ENCODE results near the gene SAXO1.

The SAXO1 gene

DNA sequence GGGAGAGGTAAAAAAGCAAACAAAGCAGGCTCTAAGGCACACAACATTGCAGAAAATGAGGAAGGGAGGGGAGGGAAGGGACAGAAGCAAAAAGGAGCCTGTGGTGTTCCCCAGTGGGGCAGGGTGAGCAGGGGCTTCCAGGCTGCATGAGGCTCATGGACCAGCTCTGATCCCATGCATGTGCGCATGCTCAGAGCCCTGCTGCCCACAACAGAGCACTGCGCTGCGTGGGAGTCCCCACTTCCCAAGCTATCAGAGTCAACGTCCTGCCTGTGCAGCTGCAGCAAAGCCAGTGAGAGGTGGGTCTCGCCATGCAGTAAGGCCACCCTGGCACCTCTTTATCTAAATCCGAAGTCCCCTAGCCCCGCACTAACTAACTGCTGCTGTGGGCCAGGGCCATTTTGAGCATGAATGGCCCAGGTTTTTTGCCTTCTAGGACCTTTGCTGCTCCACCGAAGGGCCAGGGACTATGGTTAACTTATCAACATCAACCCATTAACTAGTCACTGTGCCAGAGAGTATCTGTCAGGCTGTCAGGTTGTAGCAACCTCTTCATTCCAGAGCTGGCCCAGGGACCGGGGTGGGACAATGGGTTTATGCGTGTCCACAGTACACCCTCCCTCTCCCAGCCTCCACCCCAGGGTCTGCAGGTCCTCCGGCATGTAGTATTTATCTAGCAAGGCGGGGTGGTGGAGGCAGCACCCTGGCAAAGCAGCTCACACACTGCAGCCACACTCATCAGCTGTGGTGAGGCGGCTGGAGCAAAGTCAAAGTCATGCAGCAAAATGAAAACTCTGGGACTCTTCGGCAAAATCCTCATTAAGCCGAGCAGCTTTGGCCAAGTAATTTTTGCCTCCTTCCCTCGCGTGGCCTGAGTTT lies 123.6 kb downstream of the SAXO1 start:
- no peak for DNase-seq

DNA sequence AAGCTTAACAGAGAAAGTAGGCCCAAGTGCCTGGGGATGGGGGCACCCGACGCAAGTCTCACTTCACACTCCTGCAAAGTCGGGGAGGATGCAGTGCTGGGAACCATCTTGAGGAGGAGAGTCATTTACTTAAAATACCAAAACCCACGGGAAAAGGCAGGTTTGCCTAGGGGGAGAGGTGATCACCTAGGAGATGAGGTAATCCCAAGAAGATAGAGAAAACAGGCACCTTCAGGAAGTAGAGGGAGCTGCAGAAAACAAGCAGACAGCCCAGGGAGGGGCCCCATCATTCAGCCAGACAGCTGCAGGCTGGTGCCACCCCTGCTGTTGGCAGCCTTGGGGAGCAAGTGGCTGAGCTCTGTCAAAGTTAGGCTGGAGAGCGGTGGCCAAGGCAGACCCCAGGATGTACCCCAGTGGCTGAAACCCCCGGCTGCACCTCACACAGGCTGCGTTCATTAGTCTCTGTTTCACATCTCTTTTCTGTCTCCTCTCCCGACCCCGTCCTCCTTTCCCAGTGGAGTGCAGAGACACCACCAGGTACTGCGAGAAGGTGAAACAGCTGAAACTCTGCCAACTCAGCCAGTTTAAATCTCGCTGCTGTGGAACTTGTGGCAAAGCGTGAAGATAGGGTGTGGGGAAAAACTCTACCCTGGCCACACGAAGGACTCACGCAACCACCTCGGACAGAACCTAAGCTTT lies 124.9 kb downstream of the SAXO1 start:
- no peak for DNase-seq

DNA sequence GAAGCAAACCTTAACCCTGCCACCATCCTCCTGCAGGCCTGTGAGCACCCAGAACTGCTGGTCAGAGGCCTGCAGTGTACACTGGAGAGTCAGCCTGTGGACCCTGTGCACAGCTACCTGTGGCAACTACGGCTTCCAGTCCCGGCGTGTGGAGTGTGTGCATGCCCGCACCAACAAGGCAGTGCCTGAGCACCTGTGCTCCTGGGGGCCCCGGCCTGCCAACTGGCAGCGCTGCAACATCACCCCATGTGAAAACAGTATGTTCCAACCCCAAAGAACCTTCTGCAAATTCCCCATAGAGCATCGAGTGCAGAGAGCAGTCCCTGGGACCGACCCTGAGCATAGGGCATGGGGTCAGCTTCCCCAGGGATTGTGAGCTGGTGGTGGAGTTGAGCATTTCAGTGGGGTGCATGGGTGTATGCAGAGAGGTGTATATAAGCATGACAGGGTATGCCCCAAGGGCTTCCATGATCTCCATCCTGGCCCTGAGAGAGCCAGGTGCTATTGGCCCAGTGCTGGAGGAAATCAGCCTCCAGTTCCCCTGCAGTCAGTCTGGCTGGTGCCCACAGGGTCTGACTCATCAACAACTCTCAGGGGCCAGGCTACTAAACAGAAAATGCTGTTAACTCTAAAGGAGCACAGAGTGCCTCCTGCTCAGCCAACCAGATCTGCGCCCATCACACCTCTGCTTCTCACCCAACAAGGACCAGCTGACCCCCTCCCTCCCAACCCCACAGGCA lies 126.2 kb downstream of the SAXO1 start:
- no peak for DNase-seq

DNA sequence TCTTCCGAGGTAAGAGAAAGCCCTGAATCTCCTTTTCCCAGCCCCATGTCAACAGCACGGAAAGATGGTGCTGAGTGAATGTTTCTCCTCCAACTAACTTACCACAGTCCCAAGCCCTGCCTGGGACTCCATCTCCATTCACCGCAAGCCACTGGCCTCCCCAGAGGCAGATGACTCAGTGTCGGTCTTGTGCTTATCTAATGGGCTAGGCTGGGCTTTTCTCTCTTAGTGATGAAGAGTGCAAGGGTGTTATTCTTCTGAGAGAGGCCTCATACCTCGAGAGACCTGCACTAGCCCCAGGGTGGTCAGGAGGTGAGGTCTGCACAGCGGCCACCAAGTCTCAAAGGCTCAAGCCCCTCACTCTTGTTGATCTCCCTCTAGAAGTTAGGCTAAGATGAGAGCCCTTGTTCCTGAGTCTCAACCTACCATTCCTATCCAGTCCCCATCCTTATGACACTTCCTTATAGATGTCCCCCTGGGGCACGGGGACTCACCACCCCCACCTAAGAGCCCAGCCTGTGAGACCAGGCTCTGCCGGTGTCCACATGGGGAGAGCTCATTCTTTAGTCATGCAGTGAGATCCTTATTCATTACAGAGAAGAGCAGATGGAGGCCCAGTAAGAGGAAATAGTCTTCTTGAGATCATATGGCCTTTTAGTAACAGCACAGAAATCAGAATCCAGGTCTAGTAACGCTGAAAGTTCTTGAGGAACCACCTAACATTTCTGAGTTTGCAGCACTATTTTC lies 127.0 kb downstream of the SAXO1 start:
- DNase-seq, result no peak

DNA sequence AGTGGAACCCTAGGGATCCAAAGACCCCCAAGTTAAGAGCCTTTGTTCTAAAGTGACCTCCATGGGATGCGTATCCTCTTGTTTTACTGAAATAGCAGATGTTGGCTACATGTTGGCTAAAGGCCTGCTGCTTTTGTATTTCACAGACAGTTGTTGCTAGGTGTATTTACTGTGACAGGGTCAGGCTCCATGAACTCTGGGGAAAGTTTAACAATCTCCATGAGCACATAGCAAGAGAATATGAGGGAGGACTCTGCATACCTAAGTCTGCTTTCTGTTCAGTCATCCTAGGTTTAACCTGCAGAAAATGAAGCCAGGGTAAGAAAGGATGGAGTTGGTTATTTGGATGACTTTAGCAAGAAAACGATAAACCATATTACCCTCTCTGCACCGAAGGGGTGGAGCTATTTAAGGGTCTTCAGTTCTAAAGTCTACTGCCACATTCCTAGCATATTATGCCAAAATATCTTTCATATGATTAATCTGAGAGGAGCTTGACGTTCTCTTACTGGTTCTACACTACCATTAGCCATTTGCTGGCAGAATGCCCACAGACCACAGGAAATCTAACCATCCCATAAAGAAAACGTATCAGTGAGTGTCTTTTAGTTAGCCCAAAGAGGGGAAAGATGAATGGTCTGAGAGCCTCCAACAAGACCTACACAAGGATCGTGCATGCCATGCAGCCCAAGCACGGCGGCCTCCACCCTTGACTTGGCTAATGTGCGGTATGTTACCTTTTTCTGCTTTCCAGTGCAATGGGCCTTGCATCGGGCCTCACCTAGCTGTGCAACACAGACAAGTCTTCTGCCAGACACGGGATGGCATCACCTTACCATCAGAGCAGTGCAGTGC lies 127.8 kb downstream of the SAXO1 start:
- DNase-seq, result no peak

DNA sequence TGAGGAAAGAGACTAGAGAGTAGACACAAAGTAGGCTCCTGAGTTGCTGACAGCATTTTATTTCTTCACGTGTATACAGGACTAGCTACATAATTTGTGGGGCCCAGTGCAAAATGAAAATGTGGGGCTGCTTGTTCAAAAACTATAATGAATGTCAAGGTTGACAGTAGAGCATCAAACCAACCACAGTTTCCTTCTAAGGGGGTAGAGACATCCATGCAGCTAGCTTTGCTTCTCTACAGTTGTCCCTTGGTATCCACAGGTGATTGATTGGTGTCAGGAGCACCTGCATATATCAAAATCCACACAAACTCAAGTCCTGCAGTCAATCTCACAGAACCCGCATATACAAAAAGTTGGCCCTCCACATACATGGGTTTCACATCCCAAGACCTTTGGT lies 129.6 kb downstream of the SAXO1 start:
- no peak for DNase-seq

DNA sequence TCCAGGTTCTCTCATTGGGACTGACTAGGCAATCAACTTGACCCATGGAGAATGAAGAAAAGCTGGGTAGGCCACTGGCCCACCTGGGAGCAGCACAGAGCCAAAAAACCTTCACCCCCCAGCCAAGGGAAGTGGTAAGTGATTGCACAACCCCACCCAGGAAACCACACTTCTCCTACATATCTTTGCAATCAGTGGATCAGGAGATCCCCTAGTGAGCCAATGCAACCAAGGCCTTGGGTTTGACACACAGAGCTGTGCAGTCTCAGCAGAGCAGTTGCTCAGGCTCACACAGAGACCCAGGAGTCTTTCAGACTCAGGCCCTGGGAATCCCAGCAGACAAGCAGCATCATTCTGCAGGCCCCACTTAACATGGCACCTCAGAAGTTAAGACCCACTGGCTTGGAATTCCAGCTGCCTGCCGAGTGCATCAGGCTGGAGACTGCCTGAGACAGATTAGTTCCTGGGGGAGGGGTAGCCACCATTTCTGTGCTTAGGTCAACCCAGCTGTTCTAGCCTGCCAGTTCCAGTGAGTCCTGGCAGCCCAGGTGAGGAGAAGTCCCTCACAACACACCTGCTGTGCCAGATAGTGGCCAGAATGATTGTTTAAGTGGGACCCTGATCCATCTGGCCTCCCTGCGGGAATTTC lies 136.4 kb downstream of the SAXO1 start:
- DNase-seq, result no peak

DNA sequence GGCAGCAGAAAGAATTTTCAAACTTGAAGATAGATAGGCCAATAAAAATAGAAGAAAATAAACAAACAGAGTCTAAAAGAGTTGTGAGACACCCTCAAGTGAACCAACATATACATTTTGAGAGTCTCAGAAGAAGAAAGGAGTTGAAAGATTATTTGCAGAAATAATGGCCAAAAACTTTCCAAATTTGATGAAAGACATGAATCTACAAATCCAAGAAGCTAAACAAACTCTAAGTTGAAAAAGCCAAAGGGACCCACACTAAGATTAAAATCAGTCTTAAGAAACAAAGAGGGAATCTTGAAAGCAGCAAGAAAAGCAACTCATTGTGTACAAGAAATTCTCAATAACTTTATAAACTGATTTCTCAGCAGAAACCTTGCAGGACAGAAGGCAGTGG lies 137.0 kb downstream of the SAXO1 start:
- DNase-seq, result no peak

DNA sequence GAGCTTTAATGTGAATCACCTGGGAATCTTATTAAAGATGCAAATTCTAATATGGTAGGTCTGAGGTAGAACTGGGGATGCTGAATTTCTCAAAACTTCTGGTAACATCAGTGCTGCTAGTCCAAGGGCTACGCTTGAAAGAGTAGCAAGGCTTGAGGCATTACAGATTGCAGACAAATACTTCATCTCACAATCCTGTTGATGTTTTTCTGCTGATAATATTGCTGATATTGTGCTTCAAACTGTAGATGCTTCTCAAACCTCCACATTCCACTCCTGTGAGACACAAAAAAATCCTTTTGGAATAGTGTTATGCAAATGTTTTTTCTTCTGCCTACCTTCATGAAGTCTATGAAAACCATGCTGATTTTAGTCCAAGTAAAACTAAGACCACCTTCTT lies 139.5 kb downstream of the SAXO1 start:
- DNase-seq, result no peak

DNA sequence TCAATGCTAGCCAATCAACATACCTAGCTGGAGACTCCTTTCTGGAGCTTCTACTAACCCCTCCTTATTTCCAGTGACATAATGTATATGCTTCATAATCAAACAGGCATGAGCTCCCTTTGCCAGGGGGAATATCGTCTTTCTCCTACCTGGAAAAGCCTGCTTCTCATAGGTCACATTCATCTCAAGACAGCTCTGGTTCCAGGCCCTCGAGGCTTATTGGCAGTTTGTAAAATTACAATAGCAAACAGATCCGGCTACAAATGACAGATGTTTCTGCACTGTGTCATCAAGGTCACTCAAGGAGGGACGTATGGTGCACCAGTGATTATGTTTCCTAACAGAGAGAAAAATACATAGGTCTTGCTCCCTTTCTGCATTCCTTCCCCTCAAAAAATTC lies 140.0 kb downstream of the SAXO1 start:
- no peak for DNase-seq

DNA sequence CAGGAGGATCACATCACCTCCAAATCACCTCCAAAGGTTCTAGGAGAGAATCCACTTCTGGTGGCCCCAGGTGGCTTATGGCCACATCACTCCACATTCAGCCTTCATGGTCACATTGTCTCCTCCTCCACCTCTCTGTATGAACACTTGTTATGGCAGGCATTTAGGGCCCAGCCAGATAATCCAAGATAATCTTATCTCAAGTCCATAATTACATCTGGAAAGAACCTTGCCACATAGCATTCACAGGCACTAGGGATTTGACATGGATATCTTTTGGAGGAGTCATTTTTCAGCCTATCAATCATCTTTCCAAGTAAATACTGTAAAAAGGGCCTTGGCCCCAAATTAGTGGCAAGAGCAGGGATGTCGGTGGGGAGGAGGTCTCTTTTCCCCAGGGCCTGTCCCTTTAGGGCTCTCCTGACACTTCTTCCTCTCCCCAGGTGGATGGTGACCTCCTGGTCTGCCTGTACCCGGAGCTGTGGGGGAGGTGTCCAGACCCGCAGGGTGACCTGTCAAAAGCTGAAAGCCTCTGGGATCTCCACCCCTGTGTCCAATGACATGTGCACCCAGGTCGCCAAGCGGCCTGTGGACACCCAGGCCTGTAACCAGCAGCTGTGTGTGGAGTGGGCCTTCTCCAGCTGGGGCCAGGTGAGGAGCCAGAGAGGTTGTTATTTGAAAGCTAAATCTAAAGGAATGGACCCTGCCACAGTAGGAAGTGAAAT lies 140.9 kb downstream of the SAXO1 start:
- no peak for DNase-seq

DNA sequence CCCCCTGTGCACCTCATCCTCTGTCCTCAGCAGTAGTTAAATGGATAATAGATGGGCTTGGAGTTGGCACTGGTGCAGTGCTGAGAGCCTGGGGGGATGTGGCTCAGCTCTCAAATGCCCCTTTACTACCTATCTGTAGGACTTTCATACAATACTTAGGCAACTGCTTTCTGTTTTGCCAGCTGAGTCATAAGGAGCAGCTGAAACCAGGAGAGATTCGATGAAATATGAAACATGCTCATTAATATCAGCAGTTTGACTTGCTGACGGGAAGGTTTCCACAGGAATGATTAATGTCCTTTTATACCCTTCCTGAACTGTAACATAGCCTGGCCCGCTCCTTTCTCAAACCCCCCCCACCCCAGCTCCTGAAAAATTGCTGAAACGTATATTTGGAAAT lies 142.6 kb downstream of the SAXO1 start:
- DNase-seq, result no peak

DNA sequence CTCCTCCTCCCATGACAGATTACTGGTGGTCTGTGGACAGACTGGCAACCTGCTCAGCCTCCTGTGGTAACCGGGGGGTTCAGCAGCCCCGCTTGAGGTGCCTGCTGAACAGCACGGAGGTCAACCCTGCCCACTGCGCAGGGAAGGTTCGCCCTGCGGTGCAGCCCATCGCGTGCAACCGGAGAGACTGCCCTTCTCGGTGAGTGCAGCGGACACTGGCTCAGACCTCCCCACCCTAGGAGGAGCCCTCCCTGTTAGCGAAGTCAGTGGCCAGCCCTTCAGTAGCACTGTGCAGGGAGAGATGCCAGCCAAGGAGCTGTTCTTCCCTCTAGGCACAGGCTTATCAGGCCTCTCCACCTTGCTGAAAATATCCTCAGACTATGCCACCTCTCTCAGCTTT lies 143.5 kb downstream of the SAXO1 start:
- DNase-seq, result no peak

DNA sequence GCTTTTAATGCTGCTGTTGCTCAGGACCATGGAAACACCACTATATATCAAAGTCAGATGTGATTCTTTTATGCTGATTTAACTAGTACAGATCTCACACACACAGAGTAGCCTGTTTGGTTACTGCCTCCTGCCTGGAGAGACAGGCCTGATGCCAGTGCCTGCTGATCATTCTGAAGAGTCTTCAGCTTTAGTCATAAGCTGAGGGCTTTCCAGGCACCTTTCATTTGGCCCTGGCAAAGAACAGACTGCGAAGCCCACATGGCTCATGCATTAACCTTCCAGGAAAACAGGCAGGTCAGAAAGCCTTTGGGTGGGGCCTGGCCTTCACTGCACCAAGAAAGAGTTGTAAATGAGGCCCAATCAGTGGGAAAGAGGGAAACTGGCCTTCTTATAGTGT lies 144.7 kb downstream of the SAXO1 start:
- DNase-seq, result no peak

DNA sequence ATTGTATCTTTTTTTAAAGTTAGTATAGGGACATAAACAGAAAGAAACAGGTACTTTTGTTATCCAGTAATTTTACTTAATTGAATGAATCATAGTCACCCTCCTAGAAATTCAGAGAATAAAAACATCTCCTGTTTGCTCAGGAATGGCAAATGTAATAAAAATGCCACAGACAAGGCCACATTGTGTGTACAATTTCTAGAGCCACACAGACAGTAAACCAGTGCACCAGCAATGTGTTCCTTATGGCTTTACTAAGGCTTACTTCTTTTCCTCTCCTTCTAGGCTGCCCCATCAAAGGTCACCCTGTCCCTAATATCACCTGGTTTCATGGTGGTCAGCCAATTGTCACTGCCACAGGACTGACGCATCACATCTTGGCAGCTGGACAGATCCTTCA lies 145.5 kb downstream of the SAXO1 start:
- DNase-seq, result no peak

DNA sequence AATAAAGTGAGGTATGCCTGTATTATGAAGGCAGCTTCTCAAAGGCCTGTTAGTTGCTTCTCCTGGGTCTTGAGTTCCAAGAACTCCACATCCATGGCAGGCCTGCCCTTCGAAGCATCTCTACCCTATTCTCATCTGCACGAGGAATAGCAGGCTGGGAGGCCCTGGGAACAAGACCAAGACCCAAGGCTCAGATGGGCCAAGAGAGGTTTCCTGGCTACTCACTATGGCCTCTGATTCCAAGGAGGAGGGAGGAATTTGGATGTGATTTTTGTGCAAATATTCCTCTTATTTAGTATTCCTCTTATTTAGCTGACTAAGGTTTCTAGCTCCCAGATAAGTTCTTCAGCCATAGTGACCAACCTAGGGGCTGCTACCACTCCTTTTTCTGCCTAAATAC lies 151.3 kb downstream of the SAXO1 start:
- DNase-seq, result no peak

DNA sequence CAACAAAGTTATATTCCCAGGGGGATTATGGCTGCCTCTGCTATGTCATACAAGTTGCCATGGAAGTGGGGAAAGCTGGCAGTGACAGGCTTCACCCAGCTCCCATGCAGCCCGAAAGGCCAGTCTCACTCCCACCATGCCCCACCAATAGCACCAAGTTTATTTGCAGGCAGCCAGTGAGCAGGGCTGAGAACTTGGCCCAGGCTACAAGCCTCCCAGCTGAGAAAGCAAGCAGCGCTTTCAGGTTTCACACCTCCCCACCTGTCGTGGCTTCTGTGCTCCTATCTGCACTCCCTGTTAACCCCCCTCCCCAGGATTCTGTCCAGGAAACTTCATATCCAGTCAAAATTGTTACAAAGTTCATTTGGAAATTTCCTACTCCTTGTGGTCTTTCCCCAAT lies 155.0 kb downstream of the SAXO1 start:
- DNase-seq, result no peak

All from activated T-cell treated with anti-CD3 and anti-CD28 coated beads, Interleukin-2, amount 50 U/mL, for 1 hour (primary cell).